Activated CD8-positive, alpha-beta T cell treated with anti-CD3 and anti-CD28 coated beads, Interleukin-2, amount 10 ng/mL, durations not matched to agents 7 days and 5 days (primary cell): Measurements from ENCODE around the gene CD81. TPM values are rescaled to one million over a fixed set of nuclear protein-coding genes. Genes with fewer than 3 reads are reported as not detected.
"Not testable (repeated sequence)": the region's sequence is repeated elsewhere in the genome, so short reads cannot be mapped to it uniquely, and the experiment has no call there.

Experiments used
- ATAC-seq: fragments of 150-1000 bp; cut with Tn5 transposase; one replicate; pipeline ENCODE4 v1.10.0; 2021; ENCODE audit warnings: moderate library complexity
- CTCF ChIA-PET: fragments of 350-600 bp; sonication (Branson Sonifier 250); formaldehyde crosslinking; loops from one replicate; lab custom pipeline; 2021; ENCODE audit warnings: antibody characterized with exemption; lab: Charles Lee
- POLR2A ChIA-PET: fragments of 350-600 bp; sonication (Branson Sonifier 250); formaldehyde crosslinking; loops from one replicate; lab custom pipeline; 2021; ENCODE audit warnings: antibody characterized with exemption; lab: Charles Lee
- DNase-seq: peaks from one replicate; pipeline ENCODE4 v3.0.0-alpha.2; 2020
- H3K27ac Mint-ChIP-seq: one replicate; pipeline ENCODE4 v1.8.0; 2021; ENCODE audit warnings: mild to moderate bottlenecking, mixed read lengths
- H3K27me3 Mint-ChIP-seq: one replicate; pipeline ENCODE4 v1.8.0; 2021; ENCODE audit warnings: low read depth, mixed read lengths
- H3K36me3 Mint-ChIP-seq: one replicate; pipeline ENCODE4 v1.8.0; 2021; ENCODE audit warnings: low read depth, mixed read lengths
- H3K4me1 Mint-ChIP-seq: one replicate; pipeline ENCODE4 v1.8.0; 2021; ENCODE audit warnings: low read depth, mixed read lengths
- H3K4me3 Mint-ChIP-seq: one replicate; pipeline ENCODE4 v1.8.0; 2021; ENCODE audit warnings: mild to moderate bottlenecking, mixed read lengths
- H3K9me3 Mint-ChIP-seq: one replicate; pipeline ENCODE4 v1.8.0; 2022; ENCODE audit warnings: mixed read lengths; ENCODE audit not compliant: insufficient read depth
- total RNA-seq, 2 experiments: library from RNA; stranded (reverse); gene quantifications; one replicate each; pipeline ENCODE4 v1.2.3, GENCODE V29; 2021

The CD81 gene
- total RNA-seq, 2 experiments from 2014 or later, result 142 to 145 TPM

DNA sequence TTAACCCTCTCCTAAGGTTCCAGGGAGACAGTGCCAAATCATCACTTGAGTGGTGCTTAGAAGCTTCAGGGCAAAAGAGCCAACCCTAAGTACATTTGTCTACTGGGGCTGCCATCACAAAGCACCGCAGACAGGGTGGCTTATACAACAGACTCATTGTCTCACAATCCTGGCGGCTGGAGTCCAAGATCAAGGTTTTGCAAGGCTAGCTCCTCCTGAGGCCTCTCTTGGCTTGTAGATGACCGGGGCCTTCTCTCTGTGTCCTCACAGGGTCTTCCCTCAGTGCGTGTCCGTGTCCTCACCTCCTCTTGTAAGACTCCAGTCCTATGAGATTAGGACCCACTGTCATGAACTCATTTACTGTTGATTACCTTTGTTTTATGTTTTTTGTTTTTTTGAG, 34.1 kb upstream of the CD81 start:
- Mint-ChIP-seq H3K27ac (no peak overlapping the region), H3K9me3 (no peaks in the 10 kb centered on the region), H3K4me1 (no peaks in the 10 kb centered on the region), H3K4me3 (no peak overlapping the region), H3K27me3 (peaks cover 12% of the 10 kb centered on the region), H3K36me3 (no peaks in the 10 kb centered on the region)
- CTCF ChIA-PET, result interaction anchor here (1.4 kb wide), 1 partner anchor 78 kb away, joined by 4 read pairs; no protein-coding TSS in a partner anchor
- ATAC-seq (no peak), DNase-seq (no peak)
- POLR2A ChIA-PET, result interaction anchor here (1.2 kb wide), 1 partner anchor 37 kb away, joined by 3 read pairs; no protein-coding TSS in a partner anchor

GRCh38 chr11:2343502-2343901, 33.6 kb upstream of the CD81 start:
- Mint-ChIP-seq H3K36me3 (no peaks in the 10 kb centered on the region), H3K4me3 (no peak overlapping the region), H3K9me3 (no peaks in the 10 kb centered on the region), H3K27me3 (peaks cover 10% of the 10 kb centered on the region), H3K27ac (no peak overlapping the region), H3K4me1 (no peaks in the 10 kb centered on the region)
- ATAC-seq (no peak), DNase-seq (no peak)
- ChIA-PET POLR2A (interaction anchor here (1.2 kb wide), 1 partner anchor 37 kb away, joined by 3 read pairs; no protein-coding TSS in a partner anchor), CTCF (interaction anchor here (1.4 kb wide), 1 partner anchor 77 kb away, joined by 4 read pairs; no protein-coding TSS in a partner anchor)

DNA sequence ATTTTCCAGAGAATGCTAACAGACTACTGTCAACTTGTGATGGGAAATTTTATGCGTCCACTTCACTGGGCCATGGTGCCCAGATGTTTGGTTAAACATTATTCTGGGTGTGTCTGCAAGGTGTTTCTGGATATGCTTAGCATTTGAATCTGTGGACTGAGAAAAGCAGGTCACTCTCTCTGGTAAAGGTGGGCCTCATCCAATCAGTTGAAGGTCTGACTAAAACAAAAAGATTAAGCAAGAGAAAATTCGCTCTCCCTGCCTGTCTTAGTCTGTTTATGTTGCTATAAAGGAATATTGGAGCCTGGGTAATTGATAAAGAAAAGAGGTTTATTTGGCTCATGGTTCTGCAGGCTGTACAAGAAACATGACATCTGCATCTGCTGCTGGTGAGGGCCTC, 32.1 kb upstream of the CD81 start:
- no peaks in the 10 kb centered on the region for H3K9me3 Mint-ChIP-seq
- no peak overlapping the region for H3K27ac Mint-ChIP-seq
- no peaks in the 10 kb centered on the region for H3K4me1 Mint-ChIP-seq
- no peak for DNase-seq
- ChIA-PET CTCF (no interaction called here), POLR2A (no interaction called here)
- ATAC-seq, result no peak
- H3K27me3 Mint-ChIP-seq, result peaks cover 5% of the 10 kb centered on the region
- no peaks in the 10 kb centered on the region for H3K36me3 Mint-ChIP-seq
- H3K4me3 Mint-ChIP-seq, result no peak overlapping the region

GRCh38 chr11:2346014-2346413, 31.1 kb upstream of the CD81 start:
- no peaks in the 10 kb centered on the region for H3K9me3 Mint-ChIP-seq
- no peaks in the 10 kb centered on the region for H3K4me1 Mint-ChIP-seq
- DNase-seq (no peak), ATAC-seq (no peak)
- no peak overlapping the region for H3K4me3 Mint-ChIP-seq
- POLR2A ChIA-PET, result no interaction called here
- peaks cover 3% of the 10 kb centered on the region for H3K27me3 Mint-ChIP-seq
- H3K36me3 Mint-ChIP-seq, result no peaks in the 10 kb centered on the region
- CTCF ChIA-PET, result no interaction called here
- H3K27ac Mint-ChIP-seq, result no peak overlapping the region

- Mint-ChIP-seq H3K27ac (no peak overlapping the region), H3K9me3 (no peaks in the 10 kb centered on the region), H3K27me3 (peaks cover 2% of the 10 kb centered on the region), H3K4me1 (no peaks in the 10 kb centered on the region), H3K4me3 (no peak overlapping the region), H3K36me3 (no peaks in the 10 kb centered on the region)
- ChIA-PET CTCF (no interaction called here), POLR2A (no interaction called here)
- no peak for ATAC-seq
- no peak for DNase-seq
Observed at GRCh38 chr11:2346586-2347307, 30.4 kb upstream of the CD81 start.

DNA sequence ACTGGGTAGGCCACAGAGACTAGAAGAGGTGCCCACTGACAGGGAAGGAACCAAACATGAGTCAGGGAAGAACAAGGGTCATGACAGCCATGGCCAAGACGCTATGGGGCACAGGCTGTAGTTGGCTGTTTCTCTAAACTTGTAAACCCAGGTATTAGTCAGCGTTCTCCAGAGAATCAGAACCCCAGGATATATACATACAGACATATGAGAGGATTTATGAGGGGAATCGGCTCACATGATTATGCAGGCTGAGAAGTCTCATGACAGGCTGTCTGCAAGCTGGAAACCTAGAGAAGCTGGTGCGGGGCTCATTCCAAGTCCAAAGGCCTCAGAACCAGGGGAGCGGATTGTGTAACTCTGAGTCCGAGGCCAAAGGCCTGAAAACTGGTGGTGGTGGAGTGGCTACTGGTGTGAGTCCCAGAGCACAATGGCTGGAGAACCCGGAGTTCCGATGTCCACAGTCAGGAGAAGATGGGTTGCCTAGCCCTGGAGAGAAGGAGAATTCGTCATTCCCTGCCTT, 29.7 kb upstream of the CD81 start:
- Mint-ChIP-seq H3K27me3 (peaks cover 2% of the 10 kb centered on the region), H3K4me1 (no peaks in the 10 kb centered on the region), H3K36me3 (no peaks in the 10 kb centered on the region), H3K27ac (no peak overlapping the region), H3K4me3 (no peak overlapping the region), H3K9me3 (no peaks in the 10 kb centered on the region)
- ChIA-PET CTCF (no interaction called here), POLR2A (no interaction called here)
- ATAC-seq, result no peak
- no peak for DNase-seq

DNA sequence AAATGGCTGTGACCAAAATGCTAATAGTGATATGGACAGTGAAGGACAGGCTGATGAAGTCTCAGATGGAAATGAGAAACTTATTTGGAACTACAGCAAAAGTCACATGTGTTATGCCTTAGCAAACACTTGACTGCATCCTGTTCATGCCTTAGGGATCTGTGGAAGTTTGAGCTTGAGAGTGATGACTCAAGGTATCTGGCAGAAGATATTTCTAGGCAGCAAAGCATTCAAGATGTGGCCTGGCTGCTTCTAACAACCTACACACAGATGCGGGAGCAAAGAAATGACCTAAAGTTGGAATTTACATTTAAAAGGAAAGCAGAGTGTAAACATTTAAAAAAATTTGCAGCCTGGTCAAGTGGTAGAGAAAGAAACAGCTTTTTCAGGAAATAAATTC, 28.1 kb upstream of the CD81 start:
- ATAC-seq (no peak), DNase-seq (no peak)
- Mint-ChIP-seq H3K4me1 (no peaks in the 10 kb centered on the region), H3K9me3 (no peaks in the 10 kb centered on the region), H3K36me3 (no peaks in the 10 kb centered on the region), H3K27ac (no peak overlapping the region), H3K4me3 (no peak overlapping the region), H3K27me3 (peaks cover 2% of the 10 kb centered on the region)
- ChIA-PET CTCF (interaction anchor here (1.1 kb wide), 1 partner anchor 44 kb away, joined by 3 read pairs; no protein-coding TSS in a partner anchor), POLR2A (no interaction called here)

DNA sequence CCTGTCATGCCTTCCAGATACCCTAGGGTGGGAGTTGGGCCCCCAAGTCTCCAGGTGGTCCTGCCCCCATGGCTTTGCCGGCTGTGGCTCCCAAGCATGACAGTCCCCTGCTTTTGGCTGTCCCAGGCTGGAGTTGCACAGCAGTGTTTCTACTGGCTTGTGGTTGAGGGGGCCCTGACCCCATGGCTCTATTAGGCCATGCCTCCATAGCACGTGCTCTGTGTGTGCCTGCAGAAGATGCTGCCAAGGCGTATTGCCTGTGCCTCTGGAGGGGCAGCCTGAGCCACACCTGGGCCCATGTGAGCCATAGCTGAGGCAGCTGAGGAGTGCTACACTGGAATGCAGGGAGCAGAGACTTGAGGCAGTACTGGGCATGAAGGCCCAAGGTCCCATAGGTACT, 25.4 kb upstream of the CD81 start:
- ATAC-seq, result no peak
- DNase-seq, result no peak
- Mint-ChIP-seq H3K9me3 (no peaks in the 10 kb centered on the region), H3K27ac (no peak overlapping the region), H3K4me3 (no peak overlapping the region), H3K27me3 (peaks cover 2% of the 10 kb centered on the region), H3K4me1 (no peaks in the 10 kb centered on the region), H3K36me3 (no peaks in the 10 kb centered on the region)
- CTCF ChIA-PET, result no interaction called here
- POLR2A ChIA-PET, result no interaction called here

DNA sequence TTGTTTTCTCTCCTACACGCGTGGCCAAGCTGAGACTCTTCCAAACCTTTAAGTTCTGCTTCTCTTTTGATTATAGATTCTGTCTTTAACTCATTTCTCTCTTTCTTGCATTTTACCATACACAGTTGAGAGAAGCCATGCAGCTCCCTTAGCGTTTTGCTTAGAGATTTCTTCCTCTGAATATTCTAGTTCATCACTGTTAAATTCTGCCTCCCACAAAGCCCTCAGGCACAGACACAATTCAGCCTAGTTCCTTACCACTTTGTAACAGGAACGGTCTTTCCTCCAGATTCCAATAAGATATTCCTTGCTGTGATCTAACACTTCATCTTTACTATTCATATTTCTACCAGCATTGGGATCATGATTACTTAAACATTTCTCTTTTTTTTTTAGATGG, 24.7 kb upstream of the CD81 start:
- ChIA-PET CTCF (no interaction called here), POLR2A (no interaction called here)
- DNase-seq, result no peak
- no peak overlapping the region for H3K27ac Mint-ChIP-seq
- no peaks in the 10 kb centered on the region for H3K4me1 Mint-ChIP-seq
- no peaks in the 10 kb centered on the region for H3K36me3 Mint-ChIP-seq
- peaks cover 2% of the 10 kb centered on the region for H3K27me3 Mint-ChIP-seq
- no peaks in the 10 kb centered on the region for H3K9me3 Mint-ChIP-seq
- no peak for ATAC-seq
- H3K4me3 Mint-ChIP-seq, result no peak overlapping the region

- Mint-ChIP-seq H3K4me3 (no peak overlapping the region), H3K4me1 (no peaks in the 10 kb centered on the region), H3K9me3 (no peaks in the 10 kb centered on the region), H3K27ac (no peak overlapping the region), H3K36me3 (no peaks in the 10 kb centered on the region), H3K27me3 (no peaks in the 10 kb centered on the region)
- ATAC-seq (no peak), DNase-seq (no peak)
- CTCF ChIA-PET, result interaction anchor here (0.7 kb wide), 1 partner anchor 49 kb away, joined by 3 read pairs; no protein-coding TSS in a partner anchor
- POLR2A ChIA-PET, result no interaction called here
Observed at GRCh38 chr11:2355000-2355644, 22.0 kb upstream of the CD81 start.

- CTCF ChIA-PET, result no interaction called here
- Mint-ChIP-seq H3K36me3 (no peaks in the 10 kb centered on the region), H3K9me3 (no peaks in the 10 kb centered on the region), H3K4me3 (no peak overlapping the region), H3K4me1 (no peaks in the 10 kb centered on the region), H3K27me3 (no peaks in the 10 kb centered on the region), H3K27ac (no peak overlapping the region)
- ATAC-seq (no peak), DNase-seq (no peak)
- POLR2A ChIA-PET, result no interaction called here
Observed at GRCh38 chr11:2357246-2357645, 19.9 kb upstream of the CD81 start.

GRCh38 chr11:2357651-2358050, 19.5 kb upstream of the CD81 start:
- ATAC-seq, H3K27ac Mint-ChIP-seq, H3K4me3 Mint-ChIP-seq, H3K4me1 Mint-ChIP-seq, H3K36me3 Mint-ChIP-seq, H3K9me3 Mint-ChIP-seq, DNase-seq, H3K27me3 Mint-ChIP-seq, POLR2A ChIA-PET, CTCF ChIA-PET: not testable (repeated sequence)
